Activated CD4-positive, CD25-positive, alpha-beta regulatory T cell (primary cell): ENCODE data around the gene TENM4.

Experiments used
- DNase-seq, 4 experiments: peaks; one replicate each; lab custom pipeline; 2025; lab: John Stamatoyannopoulos, UW

The TENM4 gene

DNA sequence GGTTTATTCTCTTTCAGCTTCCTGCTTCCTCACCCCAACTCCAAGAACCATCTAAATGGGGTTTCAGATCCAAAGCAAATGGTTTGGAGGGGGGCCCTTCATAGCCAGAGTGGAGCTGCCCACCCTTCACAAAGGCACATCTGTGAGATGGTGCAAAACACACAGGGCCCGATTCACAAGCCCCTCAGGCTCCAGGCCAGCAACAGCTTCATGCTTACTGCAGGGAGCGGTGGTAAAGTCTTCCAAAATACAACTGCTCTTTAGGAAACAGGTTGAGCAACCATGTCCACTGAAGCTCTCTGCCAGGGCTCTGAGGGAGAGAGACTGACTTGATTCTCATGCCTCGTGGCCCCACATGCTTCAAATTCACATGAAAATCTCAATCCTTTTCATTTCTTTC is 653.1 kb downstream of the TENM4 start:
- DNase-seq, result no peak

GRCh38 chr11:78786746-78787145 is 654.1 kb downstream of the TENM4 start:
- no peak for DNase-seq

DNA sequence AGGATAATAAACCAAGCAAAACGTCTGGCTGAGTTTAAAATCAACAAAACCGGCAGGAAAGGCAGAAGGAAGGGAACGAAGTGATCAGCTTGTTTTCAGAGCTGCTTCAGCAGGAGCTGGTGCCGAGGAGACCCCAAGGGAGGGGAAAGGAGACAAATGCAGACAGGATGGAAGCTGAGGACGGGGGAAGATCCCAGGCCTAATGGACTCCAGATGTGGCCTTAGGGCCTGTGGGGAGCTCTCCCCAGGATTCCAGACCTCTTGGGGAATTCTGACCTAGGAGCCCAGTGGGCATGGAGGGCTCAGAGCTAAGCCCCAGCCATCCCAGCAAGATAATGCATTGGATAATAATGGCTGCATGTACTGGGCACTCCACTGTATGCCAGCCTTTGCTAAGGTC is 654.7 kb downstream of the TENM4 start:
- DNase-seq, result no peak

GRCh38 chr11:78784321-78785061 is 656.3 kb downstream of the TENM4 start:
- no peak for DNase-seq

- DNase-seq, result no peak
Observed at GRCh38 chr11:78783846-78784245, 657.0 kb downstream of the TENM4 start.

DNA sequence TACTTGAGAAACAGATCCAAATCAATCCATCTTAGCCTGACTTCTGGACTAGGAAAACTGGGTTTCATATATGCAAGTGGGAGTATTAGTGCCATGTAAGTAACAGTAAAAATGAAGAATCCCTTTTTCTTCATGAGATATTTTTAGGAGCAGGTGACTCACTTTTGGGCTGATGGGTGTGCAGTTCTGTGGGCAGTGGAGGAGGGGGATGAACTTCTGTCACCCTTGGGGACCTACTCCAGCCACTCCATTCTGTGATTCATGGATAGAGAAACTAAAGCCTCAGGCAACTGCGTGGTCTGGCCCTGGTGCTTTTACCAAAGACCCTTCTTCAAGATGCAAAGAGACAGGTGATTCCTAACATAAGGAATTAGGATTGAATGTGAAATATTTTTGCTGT is 657.5 kb downstream of the TENM4 start:
- DNase-seq, result no peak

DNA sequence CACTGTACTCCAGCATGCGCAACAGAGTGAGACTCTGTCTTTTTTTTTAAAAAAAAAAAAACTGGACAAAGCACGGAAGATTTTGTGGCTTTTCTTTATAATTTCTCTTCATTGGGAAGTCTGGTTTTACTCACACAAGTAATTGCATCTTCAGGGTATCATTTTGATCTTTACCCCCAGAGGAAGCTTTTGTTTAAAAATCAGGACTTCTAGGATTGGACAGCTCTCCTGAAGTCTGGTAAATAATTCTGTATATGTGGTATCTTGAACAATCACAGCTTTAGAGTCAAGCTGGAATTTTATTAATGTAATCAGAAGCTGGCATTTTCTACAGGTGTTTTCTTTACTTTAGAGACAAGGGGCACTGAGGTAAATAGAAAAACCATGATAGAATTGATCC is 658.1 kb downstream of the TENM4 start:
- DNase-seq, result no peak

GRCh38 chr11:78780889-78781288 is 659.9 kb downstream of the TENM4 start:
- no peak for DNase-seq

DNA sequence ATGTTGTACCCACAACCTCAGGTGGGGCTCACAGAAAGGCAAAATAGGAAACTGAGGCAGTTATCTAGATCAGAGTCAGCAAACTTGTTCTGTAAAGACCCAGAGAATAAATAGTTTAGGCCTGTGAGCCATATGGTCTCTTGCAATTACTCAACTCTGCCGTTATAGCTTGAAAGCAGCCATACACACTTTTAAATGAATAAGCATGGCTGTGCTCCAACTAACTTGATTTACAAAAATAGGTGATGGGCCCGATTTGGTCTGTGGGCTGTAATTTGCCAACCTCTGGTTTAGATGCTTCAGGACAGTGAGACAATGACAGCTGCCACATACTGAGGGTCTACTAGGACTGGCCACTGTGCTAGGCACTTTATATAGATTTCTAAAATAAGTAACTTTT is 667.3 kb downstream of the TENM4 start:
- DNase-seq, result no peak

DNA sequence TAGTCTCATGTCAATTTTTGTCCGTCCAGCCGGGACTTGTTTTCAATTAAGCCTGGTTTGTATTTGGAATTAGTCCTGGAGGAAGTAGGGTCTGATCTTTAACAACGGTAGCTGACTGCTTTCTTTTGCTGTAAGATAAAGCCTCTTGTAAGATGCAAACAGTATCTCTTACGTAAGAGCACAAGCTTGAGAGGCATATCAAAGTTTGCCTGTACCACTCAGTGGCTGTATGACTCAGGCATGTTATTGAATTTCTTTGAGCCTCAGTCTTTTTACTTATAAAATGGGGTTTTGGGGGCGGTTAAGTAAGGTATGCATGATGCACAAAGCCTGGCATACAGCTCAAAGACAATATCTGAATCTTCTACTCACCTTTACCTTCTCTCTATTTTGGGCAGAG is 667.8 kb downstream of the TENM4 start:
- DNase-seq, result no peak

- no peak for DNase-seq
Observed at GRCh38 chr11:78772186-78772585, 668.6 kb downstream of the TENM4 start.

GRCh38 chr11:78770931-78771330 is 669.9 kb downstream of the TENM4 start:
- DNase-seq, result no peak

DNA sequence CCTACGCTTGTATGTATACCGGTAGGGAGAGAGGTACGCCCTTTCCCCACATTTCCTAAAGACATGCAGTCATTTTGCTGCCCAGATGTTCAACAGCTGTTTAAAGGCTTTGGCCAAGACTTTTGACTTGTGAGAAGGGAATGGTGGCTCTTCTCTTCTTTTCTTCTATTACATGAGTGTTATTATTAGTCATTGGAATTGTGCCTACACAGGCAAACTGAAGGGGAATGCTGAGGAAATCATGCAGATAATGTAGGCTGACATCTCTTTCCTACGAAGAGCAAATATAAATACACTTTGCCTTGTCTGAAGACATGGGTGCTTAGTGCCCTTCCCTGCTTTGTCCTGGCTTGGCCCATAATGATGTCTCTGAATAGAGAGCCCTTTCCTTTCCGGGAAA is 671.9 kb downstream of the TENM4 start:
- DNase-seq, result no peak

- DNase-seq, result no peak
Observed at GRCh38 chr11:78768345-78768744, 672.5 kb downstream of the TENM4 start.

DNA sequence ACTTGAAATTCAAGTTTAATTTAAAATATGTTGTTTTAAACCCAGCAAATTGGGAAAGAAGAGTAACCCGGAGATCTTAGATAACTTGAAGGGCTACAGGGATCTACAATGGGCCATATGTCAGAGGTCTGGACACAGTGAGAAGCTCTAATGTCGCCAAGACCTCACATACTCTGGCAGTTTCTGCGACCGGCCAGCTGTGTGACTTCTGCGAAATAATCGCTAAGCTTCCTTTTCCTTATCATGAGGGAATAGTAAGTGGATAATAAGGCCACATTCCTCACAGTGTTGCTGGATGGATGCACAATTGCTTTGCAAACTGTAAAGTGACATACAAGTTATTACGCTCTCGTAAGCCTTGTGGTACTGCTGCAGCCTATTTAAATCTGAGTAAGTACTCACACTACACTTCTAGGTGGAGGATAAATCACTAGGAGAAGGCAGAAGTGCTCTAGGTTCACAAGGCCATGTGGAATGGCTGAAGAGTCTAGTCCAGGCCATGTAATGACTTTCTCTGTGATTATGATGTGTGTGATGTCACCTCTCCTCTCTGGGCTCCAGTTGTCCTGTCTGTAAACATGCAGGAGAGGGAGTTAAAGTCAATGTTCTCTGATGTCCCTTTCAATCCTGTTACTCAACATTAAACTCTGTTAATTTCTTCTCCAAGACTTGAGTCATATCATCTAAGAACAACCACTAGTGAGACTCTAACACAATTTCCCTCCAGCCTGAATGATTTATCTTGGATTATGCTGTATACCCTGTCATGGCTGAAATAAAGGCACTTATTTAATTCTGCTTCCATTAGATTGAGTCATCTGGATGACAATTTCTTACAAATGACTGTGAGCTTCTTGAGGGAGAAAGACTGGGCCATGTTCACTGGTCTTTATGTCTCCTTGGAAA is 673.5 kb downstream of the TENM4 start:
- DNase-seq, result no peak

DNA sequence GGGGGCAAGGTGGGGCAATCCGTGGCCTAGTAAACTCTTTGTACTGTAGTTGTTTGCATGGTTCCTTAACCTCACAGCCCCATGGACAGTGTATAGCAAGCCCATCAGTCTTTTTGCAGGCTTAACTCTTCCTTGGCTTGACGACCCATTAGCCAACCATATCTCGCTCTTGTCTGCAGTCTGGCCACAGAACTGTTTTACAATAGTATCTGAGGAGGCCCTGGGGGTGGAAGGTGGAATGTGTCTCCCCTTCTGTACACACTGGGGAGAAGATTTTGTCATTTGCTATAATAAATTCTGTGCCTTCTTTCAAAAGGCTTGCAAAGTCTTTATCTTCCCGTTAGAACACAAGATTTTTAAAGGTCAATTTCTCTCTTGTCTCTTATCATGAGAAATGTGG is 675.9 kb downstream of the TENM4 start:
- no peak for DNase-seq

- DNase-seq, result no peak
Observed at GRCh38 chr11:78763664-78764063, 677.2 kb downstream of the TENM4 start.

DNA sequence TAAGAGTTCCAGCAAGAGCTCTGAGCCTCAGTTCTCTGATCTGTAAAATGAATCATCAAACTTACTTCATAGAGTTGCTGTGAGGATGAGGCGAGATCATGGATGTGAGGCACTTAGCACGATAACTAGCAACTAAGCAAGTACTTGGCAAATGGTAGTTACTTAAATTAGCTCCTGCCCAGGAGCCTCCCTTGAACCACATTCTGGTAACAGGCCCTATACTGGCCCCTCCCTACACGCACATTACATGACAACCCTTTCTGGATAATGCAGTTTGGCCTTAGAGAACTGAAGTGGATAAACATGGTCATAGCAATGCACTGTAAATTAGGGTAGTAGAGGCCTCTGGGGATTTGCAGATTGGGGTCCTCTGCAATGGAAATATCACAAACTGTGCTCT is 678.7 kb downstream of the TENM4 start:
- DNase-seq, result no peak

GRCh38 chr11:78759071-78759470 is 681.8 kb downstream of the TENM4 start:
- DNase-seq, result no peak

GRCh38 chr11:78753297-78753696 is 687.5 kb downstream of the TENM4 start:
- no peak for DNase-seq

GRCh38 chr11:78752494-78752893 is 688.3 kb downstream of the TENM4 start:
- no peak for DNase-seq

- no peak for DNase-seq
Observed at GRCh38 chr11:78748918-78749690, 691.7 kb downstream of the TENM4 start.

- no peak for DNase-seq
Observed at GRCh38 chr11:78744949-78745348, 695.9 kb downstream of the TENM4 start.
